A549 (cell line): ENCODE measurements around the gene DPF1. TPM values are rescaled to one million over a fixed set of nuclear protein-coding genes. Genes with fewer than 3 reads are reported as not detected.

Experiments used
- ATAC-seq, 2 experiments: fragments of 200-7000 bp in 1 of 2; fragments of >200 bp in 1 of 2; cut with Nextera tagmentation in 1 of 2; cut with Tn5 transposase in 1 of 2; 3 replicates each; pipeline versions ENCODE4 v1.8.0 to v1.9.1; 2018 to 2020; ENCODE audit warnings: mild to moderate bottlenecking in 1 of 2, moderate library complexity in 1 of 2
- CTCF ChIA-PET: fragments of 300-600 bp; sonication (Branson Sonifier 250); formaldehyde crosslinking; extraction: SDS; loops from one replicate; lab custom pipeline; 2021; ENCODE audit warnings: antibody characterized with exemption, inconsistent platforms; lab: Yijun Ruan, JAX
- POLR2A ChIA-PET: fragments of 350-600 bp; formaldehyde crosslinking; extraction: SDS; loops from one replicate; lab custom pipeline; 2021; ENCODE audit warnings: antibody characterized with exemption, inconsistent platforms; lab: Yijun Ruan, JAX
- DNase-seq, 2 experiments: peaks; one replicate each; pipeline versions ENCODE4 v3.0.0 to v3.0.0-alpha.2; 2011 to 2016; ENCODE audit warnings: low read depth in 1 of 2, low spot score in 1 of 2
- FAIRE-seq: peaks from 2 replicates; lab custom pipeline; 2011; peaks lifted over from hg19 to GRCh38; lab: Jason Lieb, UNC
- H3K27ac ChIP-seq, 2 experiments: fragments of >200 bp; sonication (Bioruptor Twin); formaldehyde crosslinking; 3 replicates each; pipeline ENCODE4 v1.5.1; 2016 to 2017
- H3K4me1 ChIP-seq: fragments of >200 bp; sonication (Bioruptor Twin); formaldehyde crosslinking; 3 replicates; pipeline ENCODE4 v1.6.1; 2016
- H3K4me2 ChIP-seq: fragments of >200 bp; sonication (Bioruptor Twin); formaldehyde crosslinking; 3 replicates; pipeline ENCODE4 v1.6.1; 2016
- H3K4me3 ChIP-seq: fragments of >200 bp; sonication (Bioruptor Twin); formaldehyde crosslinking; 3 replicates; pipeline ENCODE4 v1.5.1; 2016
- H3K9me3 ChIP-seq: fragments of >200 bp; sonication (Bioruptor Twin); formaldehyde crosslinking; 3 replicates; pipeline ENCODE4 v1.6.1; 2016
- BCL3 ChIP-seq: fragments of >200 bp; sonication (Bioruptor Twin); formaldehyde crosslinking; IDR thresholded peaks from 3 replicates; pipeline ENCODE4 v1.6.1; 2016
- CBX8 ChIP-seq: fragments of 200-600 bp; sonication (generic); IDR thresholded peaks from 2 replicates; pipeline ENCODE4 v1.6.1; 2016
- CEBPB ChIP-seq, 2 experiments: fragments of >200 bp in 1 of 2; sonication (Bioruptor Twin) in 1 of 2; formaldehyde crosslinking in 1 of 2; IDR thresholded peaks; 2 replicates each; pipeline ENCODE4 v1.6.1; 2012 to 2016
- CHD2 ChIP-seq: fragments of 150-350 bp; IDR thresholded peaks from 2 replicates; pipeline ENCODE4 v1.6.1; 2014; ENCODE audit warnings: low read length; ENCODE audit not compliant: partially characterized antibody
- CHD4 ChIP-seq: fragments of 200-600 bp; sonication (generic); IDR thresholded peaks from 2 replicates; pipeline ENCODE4 v1.6.1; 2016; ENCODE audit warnings: antibody characterized with exemption, mild to moderate bottlenecking, borderline replicate concordance
- E2F6 ChIP-seq: IDR thresholded peaks from 2 replicates; pipeline ENCODE4 v1.6.1; 2012; ENCODE audit warnings: low read depth, borderline replicate concordance
- EHMT2 ChIP-seq: fragments of 200-600 bp; sonication (generic); IDR thresholded peaks from 2 replicates; pipeline ENCODE4 v1.6.1; 2016; ENCODE audit warnings: antibody characterized with exemption, low read depth, mild to moderate bottlenecking, moderate library complexity
- FOSB ChIP-seq: fragments of 250-450 bp; sonication (Bioruptor Pico); IDR thresholded peaks from 2 replicates; pipeline ENCODE4 v1.5.0; 2020; ENCODE audit warnings: mild to moderate bottlenecking, moderate library complexity
- FOXS1 ChIP-seq: fragments of 250-450 bp; sonication (Bioruptor Pico); IDR thresholded peaks from 2 replicates; pipeline ENCODE4 v1.5.0; 2020; ENCODE audit warnings: mild to moderate bottlenecking, moderate library complexity
- HDAC2 ChIP-seq: fragments of 200-600 bp; sonication (generic); IDR thresholded peaks from 2 replicates; pipeline ENCODE4 v1.6.1; 2016
- HMGXB4 ChIP-seq: fragments of 250-450 bp; sonication (Bioruptor Pico); IDR thresholded peaks from 2 replicates; pipeline ENCODE4 v1.5.0; 2021; ENCODE audit warnings: mild to moderate bottlenecking, moderate library complexity, borderline replicate concordance
- HOXA7 ChIP-seq: fragments of 250-450 bp; sonication (Bioruptor Pico); IDR thresholded peaks from 2 replicates; pipeline ENCODE4 v1.5.0; 2020; ENCODE audit warnings: mild to moderate bottlenecking, moderate library complexity
- HOXB13 ChIP-seq: fragments of 250-450 bp; sonication (Bioruptor Pico); IDR thresholded peaks from 2 replicates; pipeline ENCODE4 v1.5.0; 2020; ENCODE audit warnings: low read depth, mild to moderate bottlenecking, moderate library complexity
- HOXB5 ChIP-seq: fragments of 250-450 bp; sonication (Bioruptor Pico); IDR thresholded peaks from 2 replicates; pipeline ENCODE4 v1.5.0; 2020; ENCODE audit warnings: mild to moderate bottlenecking, moderate library complexity
- JUNB ChIP-seq: fragments of >200 bp; sonication (Bioruptor Twin); formaldehyde crosslinking; IDR thresholded peaks from 2 replicates; pipeline ENCODE4 v1.6.1; 2016
- KDM1A ChIP-seq: fragments of 200-600 bp; sonication (generic); IDR thresholded peaks from 2 replicates; pipeline ENCODE4 v1.6.1; 2016; ENCODE audit warnings: low read depth, mild to moderate bottlenecking
- KDM5A ChIP-seq: fragments of 200-600 bp; sonication (generic); IDR thresholded peaks from 2 replicates; pipeline ENCODE4 v1.6.1; 2016; ENCODE audit warnings: antibody characterized with exemption, mild to moderate bottlenecking
- MAFK ChIP-seq: fragments of 450-650 bp; IDR thresholded peaks from 2 replicates; pipeline ENCODE4 v1.6.1; 2014; ENCODE audit not compliant: partially characterized antibody
- MAX ChIP-seq: IDR thresholded peaks from 2 replicates; pipeline ENCODE4 v1.6.1; 2012
- MAZ ChIP-seq: fragments of 150-350 bp; IDR thresholded peaks from 2 replicates; pipeline ENCODE4 v1.6.1; 2014; ENCODE audit warnings: antibody characterized with exemption, low read depth, low read length, borderline replicate concordance
- MYC ChIP-seq: IDR thresholded peaks from 2 replicates; pipeline ENCODE4 v1.6.1; 2012; ENCODE audit warnings: mild to moderate bottlenecking, inconsistent platforms, low read length, improper control_type of control experiment, borderline replicate concordance
- NPAS2 ChIP-seq: fragments of 250-450 bp; sonication (Bioruptor Pico); IDR thresholded peaks from 2 replicates; pipeline ENCODE4 v1.8.0; 2022; ENCODE audit warnings: mild to moderate bottlenecking, moderate library complexity, borderline replicate concordance
- PBX3 ChIP-seq: IDR thresholded peaks from 2 replicates; pipeline ENCODE4 v1.6.1; 2012
- PHF8 ChIP-seq: fragments of 200-600 bp; sonication (generic); IDR thresholded peaks from 2 replicates; pipeline ENCODE4 v1.6.1; 2016; ENCODE audit warnings: low read depth, mild to moderate bottlenecking, antibody characterized with exemption, moderate library complexity, borderline replicate concordance
- POLR2A ChIP-seq: IDR thresholded peaks from 2 replicates; pipeline ENCODE4 v1.6.1; 2012; ENCODE audit warnings: mild to moderate bottlenecking, low read length
- POLR2AphosphoS2 ChIP-seq: conservative IDR thresholded peaks from 2 replicates; pipeline ENCODE4 v1.6.1; 2012; ENCODE audit warnings: low read length, improper control_type of control experiment, inconsistent platforms
- RNF2 ChIP-seq: fragments of 200-600 bp; sonication (generic); IDR thresholded peaks from 2 replicates; pipeline ENCODE4 v1.6.1; 2016; ENCODE audit warnings: low read depth, mild to moderate bottlenecking, antibody characterized with exemption, moderate library complexity, borderline replicate concordance
- TFCP2L1 ChIP-seq: fragments of 250-450 bp; sonication (Bioruptor Pico); IDR thresholded peaks from 2 replicates; pipeline ENCODE4 v1.5.0; 2021; ENCODE audit warnings: mild to moderate bottlenecking
- ZC3H11A ChIP-seq: fragments of 450-650 bp; IDR thresholded peaks from 2 replicates; pipeline ENCODE4 v1.6.1; 2014; ENCODE audit warnings: antibody characterized with exemption, mild to moderate bottlenecking
- WGBS: methylation state at CpG from one replicate; pipeline ENCODE4 v1.1.6; 2017; ENCODE audit errors: missing lambda C conversion rate; 5-methylcytosine and 5-hydroxymethylcytosine counted together
- polyA plus RNA-seq, 4 experiments: library from polyadenylated mRNA; depleted of rRNA in 3 of 4; stranded (reverse); fragments of >200 nt; fragmentation: RNase III in 1 of 4; extraction: RNeasy Plus Mini Kit Qiagen cat#74134 plus additional on column Dnase treatment in 1 of 4; gene quantifications; 2 replicates in 3 of 4; 3 replicates in 1 of 4; pipeline ENCODE4 v1.2.3, GENCODE V29; 2011 to 2017

The DPF1 gene
- polyA plus RNA-seq, 2 of the 4 experiments (the other 2 are of a cell fraction): 2.1 to 6.8 TPM

- ChIA-PET CTCF (interaction anchor here (0.5 to 18.2 kb wide), 19 partner anchors 8 to 367 kb away, joined by 3 to 259 read pairs (median 9); partner anchors contain the start of genes CATSPERG, FAM98C, KCNK6 and PPP1R14A), POLR2A (interaction anchor here (1.1 to 8.8 kb wide), 7 partner anchors 10 to 55 kb away, joined by 3 to 127 read pairs (median 7); partner anchors contain the start of genes C19orf33, KCNK6 and PPP1R14A)
- TF ChIP-seq E2F6 (peak; percentile 29; the same call in 1 of the 2 replicates), POLR2A (peak; percentile 28; the same call in 1 of the 2 replicates), MAFK (peak; percentile 94), HOXB13 (CRISPR knock-in tag) (no peak), FOXS1 (CRISPR knock-in tag) (no peak)
- 11% methylated on average over 14 of the region's 14 CpGs for WGBS
- FAIRE-seq (peak; percentile 99), DNase-seq (peak; percentile 86 to 87), ATAC-seq (peak; percentile 36 to 60)
- peak overlapping the region; percentile 89 to 91 for H3K27ac ChIP-seq
- H3K4me2 ChIP-seq: peak overlapping the region; percentile 76
- peaks cover 65% of the 10 kb centered on the region for H3K4me1 ChIP-seq
- no peaks in the 10 kb centered on the region for H3K9me3 ChIP-seq
- peak overlapping the region; percentile 67 for H3K4me3 ChIP-seq
Measured at GRCh38 chr19:38265213-38265861, 41.3 kb upstream of the DPF1 start.

- peak within 1 kb of the TSS; percentile 67 for H3K4me3 ChIP-seq
- H3K27ac ChIP-seq: peak within 1 kb of the TSS; percentile 89 to 91
- H3K4me2 ChIP-seq: peak within 1 kb of the TSS; percentile 76
- peak in 1 of 2 experiments; percentile 84 for DNase-seq
- POLR2A ChIA-PET: interaction anchor here (0.5 to 8.8 kb wide), 10 partner anchors 9 to 220 kb away, joined by 3 to 127 read pairs (median 4); partner anchors contain the start of genes C19orf33, KCNK6 and PPP1R14A
- WGBS: under 1% methylated on average over 59 of the region's 78 CpGs
- CTCF ChIA-PET: interaction anchor here (1.3 to 18.2 kb wide), 16 partner anchors 7 to 362 kb away, joined by 3 to 259 read pairs (median 11); partner anchors contain the start of genes CATSPERG, FAM98C, KCNK6 and PPP1R14A
- ATAC-seq: peak; percentile 50 to 71
- H3K9me3 ChIP-seq: no peaks in the 10 kb centered on the region
- FAIRE-seq: peak; percentile 28
- peaks cover 58% of the 10 kb centered on the region for H3K4me1 ChIP-seq
- TF ChIP-seq HDAC2 (no peak; the same call in 1 of the 2 replicates), POLR2A (peak; percentile 49; the same call in 1 of the 2 replicates), PHF8 (peak; percentile 73), MYC (peak; percentile 45; the same call in 1 of the 2 replicates), CBX8 (no peak), PBX3 (no peak), TFCP2L1 (CRISPR knock-in tag) (peak; percentile 77; the same call in 1 of the 2 replicates), RNF2 (peak; percentile 85; the same call in 1 of the 2 replicates), NPAS2 (CRISPR knock-in tag) (no peak), JUNB (no peak), CEBPB (IDR thresholded peaks at IDR 0.05) (no peak), MAX (peak; percentile 84), CHD2 (peak; percentile 88), KDM1A (no peak), E2F6 (peak; percentile 81), ZC3H11A (no peak), HOXA7 (CRISPR knock-in tag) (no peak), MAZ (no peak), KDM5A (no peak), CHD4 (no peak), HOXB5 (peak; percentile 59; the same call in 1 of the 2 replicates), HMGXB4 (CRISPR knock-in tag) (no peak), BCL3 (peak; percentile 83), POLR2AphosphoS2 (no peak), EHMT2 (no peak), FOSB (CRISPR knock-in tag) (no peak), FOXS1 (CRISPR knock-in tag) (no peak)
Measured at GRCh38 chr19:38264486-38265212, 40.6 kb upstream of the DPF1 start, which contains the start of gene SPINT2. SPINT2 (plus strand) TSS chr19:38264573; CDS start chr19:38264893, 320 bp downstream.
